HG03378 (cell line): Measurements from ENCODE around the gene TARS3.
"Not testable (repeated sequence)": the region's sequence is repeated elsewhere in the genome, so short reads cannot be mapped to it uniquely, and the experiment has no call there.

Source experiments
- ATAC-seq: cut with Tn5 transposase; IDR thresholded peaks from one replicate; pipeline ENCODE4 v1.9.1; 2021; ENCODE audit warnings: mild to moderate bottlenecking, moderate library complexity; ENCODE audit not compliant: unreplicated experiment

Gene TARS3

DNA sequence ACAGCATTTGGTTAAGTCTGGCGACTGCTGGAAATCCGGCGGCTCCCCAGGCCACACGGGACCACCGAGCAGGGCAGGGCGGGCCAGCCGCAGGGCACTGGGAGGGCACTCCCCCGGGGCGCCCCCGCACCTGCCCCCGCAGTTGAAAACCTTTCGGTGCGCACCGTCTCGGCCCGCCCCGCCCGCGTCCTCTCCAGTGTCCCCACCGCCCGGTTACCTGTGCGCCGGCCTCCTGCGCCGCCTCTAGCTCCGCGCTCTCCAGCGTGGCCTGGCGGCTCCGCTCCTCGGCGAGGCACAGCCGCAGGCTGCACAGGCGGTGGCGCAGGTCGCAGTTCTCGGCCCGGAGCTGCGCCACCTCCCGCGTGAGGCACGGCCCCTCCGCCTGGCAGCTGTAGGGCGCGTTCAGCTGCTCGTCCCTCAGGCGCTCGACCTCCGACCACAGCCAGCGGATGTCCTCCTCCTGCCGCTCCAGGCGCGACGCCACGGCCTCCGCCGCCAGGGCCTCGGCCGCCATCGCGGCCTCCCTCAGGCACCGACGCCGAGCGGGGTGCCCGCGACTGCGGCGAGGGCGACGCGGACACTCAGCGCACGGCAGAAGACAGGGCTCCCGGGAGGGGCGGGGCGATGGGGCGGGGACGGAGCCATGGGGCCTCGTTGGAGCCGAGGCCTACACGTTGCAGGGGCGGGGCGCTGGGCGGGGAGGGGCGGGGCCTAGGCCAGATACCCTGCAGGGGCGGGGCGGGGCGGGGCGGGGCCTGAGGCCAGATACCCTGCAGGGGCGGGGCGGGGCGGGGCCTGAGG, at the start of gene TARS3:
Gene TARS3 (minus strand): TSS at position 600 of the 801 bp plus-strand sequence. CDS start 86 bp downstream, at position 514.
- ATAC-seq: peak; percentile 46

DNA sequence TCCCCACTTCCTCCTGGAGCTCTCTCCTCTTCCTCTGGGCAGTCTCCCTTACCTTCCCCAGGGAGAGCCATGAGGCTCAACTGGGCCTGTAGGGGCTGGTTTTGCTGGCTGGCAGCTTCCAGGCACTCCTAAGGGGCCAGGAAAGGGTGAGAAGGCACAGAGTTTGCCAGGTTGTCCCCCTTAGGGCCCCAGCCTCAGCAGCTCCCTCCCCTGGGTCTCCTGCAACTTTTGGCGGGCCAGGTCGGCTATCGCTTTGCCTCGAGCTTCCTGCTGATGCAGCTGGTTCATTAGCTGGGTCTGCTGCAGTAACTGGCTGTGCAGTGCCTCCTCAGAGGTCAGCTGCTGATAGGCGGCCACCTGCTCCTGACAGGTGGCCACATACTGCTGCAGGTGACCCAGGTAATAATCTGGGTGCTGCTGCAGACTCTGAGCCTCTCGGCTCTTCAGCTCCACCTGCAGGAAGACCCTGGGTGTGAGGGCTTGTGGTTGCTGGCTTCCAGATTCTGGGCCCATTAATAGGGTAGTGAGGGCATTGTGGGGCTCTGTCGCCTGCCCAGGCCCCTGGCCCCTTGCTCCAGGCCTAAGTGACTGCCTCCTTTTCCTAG, 49.3 kb upstream of the TARS3 start:
- ATAC-seq: no peak

DNA sequence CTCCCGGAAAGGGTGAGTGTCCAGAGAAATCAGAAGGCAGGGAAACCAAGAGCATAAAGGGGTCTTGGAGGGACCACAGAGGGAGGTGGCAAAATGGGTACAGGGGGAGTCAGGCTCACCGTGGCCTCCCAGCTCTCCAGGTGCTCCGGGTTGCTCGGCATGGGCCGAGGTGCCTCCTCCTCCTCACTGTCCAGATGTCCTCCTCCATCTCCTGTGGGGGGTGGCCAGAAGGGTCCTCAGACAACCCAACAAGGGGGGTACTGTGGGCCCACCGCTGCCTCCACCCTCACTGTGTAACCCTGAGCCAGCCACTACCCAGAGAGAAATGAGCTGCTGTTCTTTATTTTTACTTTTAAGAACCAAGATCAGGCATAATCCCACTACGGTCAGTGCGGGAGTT, 48.6 kb upstream of the TARS3 start:
- ATAC-seq: no peak

DNA sequence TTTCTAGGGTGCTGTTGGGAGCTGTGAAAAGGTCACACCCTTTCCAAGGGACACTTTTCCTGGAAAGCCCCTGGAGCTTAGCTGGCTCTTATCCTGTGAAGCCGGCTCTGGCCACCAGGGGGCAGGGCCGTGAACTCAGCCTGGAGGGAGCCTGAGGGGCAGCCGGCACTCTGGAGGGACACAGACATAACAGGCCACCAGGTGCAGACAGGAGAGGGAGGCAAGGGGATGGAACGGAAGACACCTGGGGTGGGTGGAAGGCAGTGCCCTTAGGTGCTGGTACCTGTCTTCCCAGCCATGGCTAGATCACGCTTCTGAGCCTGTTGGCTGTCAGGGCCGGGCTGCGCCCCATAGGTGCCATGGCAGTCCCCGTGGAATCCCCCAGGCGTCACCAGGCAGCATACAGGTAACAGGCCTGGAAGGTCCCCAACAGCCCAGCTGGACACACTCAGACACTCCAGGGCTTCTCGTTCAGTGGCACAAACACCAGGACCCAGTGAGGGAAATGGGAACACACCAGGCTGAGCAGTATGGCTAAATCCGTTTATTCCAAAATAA, 42.9 kb upstream of the TARS3 start:
- ATAC-seq: not testable (repeated sequence)

DNA sequence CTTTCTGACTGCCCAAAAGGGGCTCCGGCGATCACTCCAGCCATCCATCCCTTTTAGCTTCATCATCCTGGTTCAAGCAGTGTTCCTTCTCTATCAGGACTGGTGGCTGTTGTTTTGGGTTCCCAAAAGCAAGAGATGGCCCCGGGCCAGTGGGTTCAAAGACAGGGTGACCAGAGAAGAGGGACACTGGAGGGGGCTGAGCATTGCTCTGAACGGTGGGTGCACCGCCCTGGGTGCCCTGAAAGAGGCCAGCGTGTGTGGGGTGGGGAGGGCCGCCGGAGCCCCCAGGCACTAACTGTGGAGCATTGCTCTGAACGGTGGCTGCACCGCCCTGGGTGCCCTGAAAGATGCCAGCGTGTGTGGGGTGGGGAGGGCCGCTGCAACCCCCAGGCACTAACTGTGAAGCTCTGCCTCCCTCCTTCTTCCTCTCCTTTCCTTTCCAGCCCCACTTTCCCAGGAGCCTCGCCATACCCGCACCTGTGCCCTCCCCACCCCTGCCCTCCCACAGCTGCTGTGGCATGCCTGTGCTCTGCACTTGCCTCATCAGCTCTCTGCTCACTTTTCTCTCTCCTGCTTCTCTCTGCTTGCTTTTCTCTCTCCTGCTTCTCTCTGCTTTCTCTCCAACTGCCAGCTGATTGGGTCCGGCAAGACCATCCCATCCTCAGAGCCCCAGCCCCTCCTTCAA, 41.6 kb upstream of the TARS3 start:
- no peak for ATAC-seq

DNA sequence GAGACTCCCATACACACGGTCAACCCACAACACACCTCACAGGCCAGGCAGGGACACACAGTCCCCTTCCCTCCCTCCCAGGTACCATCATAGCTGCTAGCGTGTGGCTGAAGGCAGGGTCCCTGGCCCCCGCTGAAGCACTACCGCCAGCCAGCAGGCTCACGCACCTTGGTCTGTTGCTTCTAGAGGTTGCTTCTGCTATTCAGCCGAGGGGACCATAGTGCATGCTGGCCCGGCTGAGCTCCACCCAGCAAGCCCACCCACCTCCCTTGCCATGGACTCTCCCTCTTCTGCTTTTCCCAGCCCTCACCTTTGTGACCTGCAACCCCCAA, 41.0 kb upstream of the TARS3 start:
- ATAC-seq: not testable (repeated sequence)

DNA sequence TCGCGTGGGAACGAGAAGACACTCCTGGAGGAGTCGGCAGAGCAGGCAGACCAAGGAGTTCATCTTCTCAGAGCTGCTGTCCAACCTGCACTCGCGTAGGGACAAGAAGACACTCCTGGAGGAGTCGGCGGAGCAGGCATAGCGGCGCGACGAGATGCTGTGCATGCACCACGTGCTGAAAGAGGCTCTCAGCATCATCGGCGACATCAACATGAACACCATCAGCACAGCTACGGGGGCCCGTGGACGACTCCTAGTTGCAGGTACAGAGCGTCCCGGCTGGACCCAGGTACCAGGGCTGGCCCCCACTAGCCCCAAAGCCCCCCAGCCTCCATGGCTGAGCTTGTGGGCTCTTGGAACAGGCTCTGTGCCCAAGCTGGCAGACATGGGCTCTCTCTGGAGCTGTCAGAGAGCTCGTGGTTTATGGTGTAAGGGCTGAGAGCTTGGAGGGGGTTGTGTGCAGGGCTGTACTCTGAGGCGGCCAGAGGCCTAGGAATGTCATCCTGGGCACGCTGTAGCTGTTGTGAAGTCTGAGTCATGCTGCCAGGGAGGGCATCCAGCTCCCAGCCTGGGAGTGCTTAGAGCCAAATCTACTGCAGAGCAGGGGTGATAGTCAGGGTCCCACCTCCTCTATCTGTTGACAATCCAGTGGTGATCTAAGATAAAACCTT, 40.5 kb upstream of the TARS3 start:
- ATAC-seq: not testable (repeated sequence)

DNA sequence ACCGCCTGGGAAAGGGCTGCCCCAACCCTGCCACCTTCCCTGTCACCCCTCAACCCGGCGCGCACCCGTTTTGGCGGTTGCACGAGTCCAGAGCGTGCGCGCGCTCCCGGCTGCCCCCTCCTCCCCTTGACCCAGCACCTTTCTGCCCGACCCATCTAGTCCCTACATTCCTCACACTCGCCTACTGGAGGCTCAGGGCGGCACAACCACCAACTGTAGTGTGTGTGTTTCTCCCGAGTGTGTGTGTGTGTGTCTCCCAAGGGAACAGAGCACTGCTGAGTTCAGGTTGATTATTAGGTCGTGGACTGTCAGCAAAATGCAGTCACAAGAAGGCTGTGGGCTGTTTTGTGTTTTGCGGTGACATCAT, 22.4 kb upstream of the TARS3 start:
- ATAC-seq: not testable (repeated sequence)

DNA sequence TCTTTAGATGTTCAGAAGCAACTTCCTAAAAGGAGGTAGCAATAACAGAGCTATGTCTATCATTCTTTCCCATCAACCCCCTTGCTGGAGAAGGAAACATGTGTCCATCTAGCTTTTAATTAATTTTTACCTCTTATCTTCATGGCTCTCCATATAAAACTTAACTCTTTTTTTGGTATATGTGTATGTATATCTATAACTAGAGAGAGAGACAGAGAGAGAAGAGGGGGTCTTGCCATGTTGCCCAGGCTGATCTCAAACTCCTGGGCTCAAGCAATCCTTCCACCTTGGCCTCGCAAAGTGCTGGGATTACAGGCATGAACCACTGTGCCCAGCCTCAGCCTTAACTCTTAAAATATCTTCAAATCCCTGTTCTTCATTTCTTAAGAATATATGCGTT, 10.6 kb upstream of the TARS3 start:
- ATAC-seq: not testable (repeated sequence)

DNA sequence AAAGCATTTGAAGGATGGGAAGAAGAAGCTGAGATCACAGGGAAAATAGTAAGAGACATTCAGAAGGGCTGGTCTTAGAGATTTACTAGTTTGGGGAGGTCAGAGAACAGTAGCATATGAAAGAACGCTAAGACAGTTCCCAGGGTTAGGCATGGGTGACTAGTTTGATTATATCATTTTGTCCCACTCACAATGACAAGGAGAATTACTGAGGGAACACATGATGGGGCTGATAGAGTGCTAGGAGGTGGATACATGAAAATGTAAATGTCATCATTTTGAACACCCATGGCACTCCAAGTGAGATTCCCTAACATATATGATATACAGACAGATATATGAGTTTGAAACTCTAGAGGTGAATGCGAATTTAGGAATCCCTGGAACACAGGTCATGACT, 9.3 kb upstream of the TARS3 start:
- ATAC-seq: no peak

DNA sequence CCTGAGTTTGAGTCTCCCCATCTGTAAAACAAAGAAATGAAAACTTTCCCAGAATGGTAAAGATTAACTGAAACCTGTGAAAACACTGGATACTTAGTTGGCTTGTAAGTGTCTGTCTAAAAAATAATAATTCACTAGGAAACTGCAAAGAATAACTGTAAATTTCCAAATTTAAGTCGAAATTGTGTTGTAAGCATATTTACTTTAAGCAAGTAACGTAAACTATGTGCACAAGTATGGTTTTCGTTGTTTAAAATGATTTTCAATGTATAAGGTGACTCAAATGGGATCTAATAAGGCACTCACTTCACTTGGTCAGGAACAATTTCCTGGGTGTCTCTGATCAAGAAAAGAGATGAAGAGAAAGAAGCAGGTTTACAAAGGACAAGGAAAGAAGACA, 8.5 kb upstream of the TARS3 start:
- ATAC-seq: no peak

DNA sequence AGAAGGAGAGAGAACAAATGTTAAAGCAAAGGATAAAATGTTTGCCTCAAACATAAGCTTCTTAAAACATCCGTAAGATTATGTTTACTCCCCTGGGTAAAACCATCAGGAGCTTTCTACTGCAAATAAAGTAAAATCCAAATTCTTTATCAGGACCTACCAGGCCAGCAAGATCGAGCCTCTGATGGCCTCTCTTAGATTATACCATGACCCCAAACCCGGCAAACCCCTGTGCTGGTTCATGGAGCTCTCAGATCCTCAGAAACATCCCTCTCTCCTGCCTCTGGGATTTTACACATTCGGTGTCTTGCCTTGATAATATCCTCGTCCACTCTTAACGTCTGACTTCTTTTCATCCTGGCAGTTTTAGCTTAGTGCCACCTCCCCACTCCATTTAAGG, 7.5 kb upstream of the TARS3 start:
- no peak for ATAC-seq

DNA sequence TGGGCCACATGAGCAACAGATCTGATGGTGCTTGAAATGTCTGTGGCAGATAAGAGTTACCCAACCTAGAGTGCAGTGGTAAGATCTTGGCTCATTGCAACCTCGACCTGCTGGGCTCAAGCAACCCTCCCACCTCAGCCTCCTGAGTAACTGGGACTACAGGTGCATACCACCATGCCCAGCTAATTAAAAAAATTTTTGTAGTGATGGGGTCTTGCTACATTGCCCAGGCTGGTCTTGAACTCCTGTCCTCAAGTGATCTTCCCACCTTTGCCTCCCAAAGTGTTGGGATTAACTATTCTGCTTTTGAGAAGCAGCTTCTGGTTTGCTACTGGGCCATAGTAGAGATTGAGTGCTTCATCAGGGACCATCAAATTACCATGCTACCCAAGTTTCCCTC, 2.9 kb upstream of the TARS3 start:
- ATAC-seq: no peak

DNA sequence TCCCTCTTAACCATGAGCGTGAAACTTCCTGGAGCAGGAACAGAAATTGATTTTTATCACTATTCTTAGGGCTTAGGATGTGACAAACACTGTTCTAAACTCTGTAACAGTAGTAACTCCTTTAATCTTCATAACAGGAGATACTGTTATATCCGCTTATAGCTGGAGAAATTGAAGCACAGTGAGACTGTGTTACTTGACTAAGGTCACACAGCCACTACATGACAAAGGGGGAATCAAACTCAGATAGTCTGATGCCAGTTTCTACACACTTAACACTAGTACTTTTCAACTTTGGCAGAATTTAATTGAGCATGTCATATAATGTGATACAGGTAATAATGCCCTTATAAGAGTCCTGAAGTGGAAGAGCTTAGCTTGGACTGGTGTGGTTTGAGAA, 800 bp upstream of the TARS3 start:
- ATAC-seq: no peak

DNA sequence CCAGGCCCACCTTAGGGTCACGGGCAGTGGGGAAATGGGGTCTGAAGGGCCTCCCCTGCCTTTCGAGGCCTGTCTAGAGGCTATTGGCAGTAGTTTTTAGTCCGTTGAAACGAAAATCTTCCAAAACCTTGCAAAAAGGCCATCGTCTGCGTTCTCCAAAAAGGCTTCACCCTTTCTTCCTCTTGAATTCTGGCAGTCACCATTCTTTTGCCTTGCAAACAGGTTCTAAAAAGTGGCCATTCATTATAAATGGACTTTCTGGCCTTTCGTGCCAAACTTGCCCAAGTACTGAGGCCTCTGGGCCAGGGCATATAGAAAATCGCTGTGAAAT, 367 bp upstream of the TARS3 start:
- peak; percentile 2 for ATAC-seq

DNA sequence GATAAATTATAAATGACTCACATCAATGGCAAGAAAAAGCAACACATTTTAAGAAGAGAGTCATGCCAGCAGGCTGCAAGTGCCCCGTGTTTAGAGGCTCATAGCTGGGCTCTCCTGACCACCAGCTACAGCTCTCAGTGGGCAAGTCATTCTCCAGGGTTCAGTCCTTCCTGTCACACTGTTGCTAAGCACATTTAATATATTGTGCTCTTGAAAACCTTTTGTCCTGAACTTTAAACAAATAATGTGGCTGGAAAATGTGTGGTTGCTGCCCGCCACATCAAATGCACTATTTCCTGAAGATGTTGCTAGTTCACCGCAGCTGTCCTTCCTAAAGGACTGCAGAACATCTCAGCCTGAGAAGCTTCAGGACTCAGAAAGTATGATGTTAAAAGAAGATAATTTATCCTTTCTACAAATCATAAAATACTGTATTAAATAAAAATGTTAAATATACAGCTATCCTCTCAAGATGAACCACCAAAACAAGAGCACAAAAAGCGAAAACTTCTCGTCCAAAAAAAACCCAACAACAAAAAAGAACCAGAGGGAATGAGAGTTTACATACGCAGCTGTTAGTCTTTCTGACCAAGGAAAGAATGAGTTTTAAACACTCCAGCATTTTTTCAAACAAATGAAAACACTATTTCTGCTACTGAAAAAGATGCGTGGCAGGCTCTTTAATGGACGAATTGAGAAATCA, 951 bp downstream of the TARS3 start:
- peak; percentile 69 for ATAC-seq

DNA sequence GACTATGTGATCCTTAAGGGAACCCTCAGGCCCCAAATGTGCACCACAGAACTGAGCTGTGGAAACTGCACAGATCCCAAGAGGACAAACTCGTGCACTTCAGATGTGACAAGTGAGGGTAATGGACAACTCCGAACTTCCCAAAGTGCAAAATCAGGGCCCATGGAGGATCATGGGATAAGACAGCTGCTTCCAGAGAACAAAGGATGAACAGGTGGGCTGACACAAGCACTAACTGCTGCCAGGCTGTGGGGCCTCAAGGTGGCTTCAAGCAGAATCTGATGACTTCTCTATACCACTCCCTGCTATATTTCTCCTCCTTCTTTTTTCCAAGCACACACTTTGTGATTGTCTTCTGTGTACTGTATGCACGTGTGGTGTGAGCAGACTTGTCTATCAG, 5.4 kb downstream of the TARS3 start:
- ATAC-seq: no peak

DNA sequence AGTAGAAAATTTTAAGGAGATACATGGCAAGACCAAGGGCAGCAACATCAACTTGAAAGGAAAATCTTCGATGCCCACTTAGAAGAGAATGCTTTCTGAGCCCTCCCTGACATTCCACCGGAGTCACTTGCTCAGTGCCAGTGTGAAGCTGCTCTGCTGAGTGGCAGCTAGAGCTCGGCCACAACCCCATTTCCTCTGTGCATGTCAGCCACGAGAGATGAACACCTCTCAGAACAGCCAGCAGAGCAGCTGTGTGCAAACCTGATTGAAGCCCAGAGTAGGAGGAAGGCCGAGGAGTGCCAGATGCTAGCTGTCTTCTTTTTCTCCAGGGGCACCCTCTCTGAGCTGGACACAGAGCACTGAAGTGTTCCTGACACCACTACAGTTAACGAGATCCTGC, 12.2 kb downstream of the TARS3 start:
- no peak for ATAC-seq

DNA sequence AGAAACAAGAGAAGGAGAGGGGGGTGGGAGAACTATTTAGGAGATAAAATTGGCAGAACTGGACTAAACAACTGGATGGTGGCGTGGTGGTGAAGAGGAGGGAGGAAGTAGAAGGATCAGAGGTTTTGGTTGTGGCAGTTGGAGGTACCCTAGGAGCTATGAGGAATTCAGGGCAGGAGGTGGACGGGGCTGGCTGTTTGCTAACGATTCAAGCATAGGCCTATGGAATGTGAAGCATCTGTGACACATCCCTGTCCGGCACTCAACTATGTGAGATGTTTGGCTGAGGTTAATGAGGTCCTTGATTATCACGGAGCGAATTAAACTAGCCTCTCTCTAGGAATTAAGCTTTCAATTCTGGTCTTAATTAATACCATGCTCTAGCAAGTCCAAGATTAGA, 13.5 kb downstream of the TARS3 start:
- ATAC-seq: no peak

DNA sequence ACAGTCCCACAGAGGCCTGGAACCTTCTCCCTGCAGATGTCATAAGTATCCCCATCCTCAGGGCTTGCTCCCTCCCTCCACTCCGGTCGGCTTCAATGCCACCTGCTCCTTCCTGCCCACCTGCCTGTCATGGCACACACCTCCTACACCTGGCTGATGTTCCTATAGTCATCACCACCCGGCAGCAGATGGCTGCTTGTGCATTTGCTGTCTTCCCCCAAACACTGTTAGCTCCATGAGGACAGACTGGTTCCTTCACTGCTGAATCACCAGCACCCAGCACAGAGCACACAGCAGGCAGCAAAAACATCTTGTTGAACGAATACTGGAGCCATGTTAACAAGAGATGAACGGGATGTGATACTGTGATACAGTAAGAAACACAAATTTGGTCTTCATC, 14.8 kb downstream of the TARS3 start:
- no peak for ATAC-seq

DNA sequence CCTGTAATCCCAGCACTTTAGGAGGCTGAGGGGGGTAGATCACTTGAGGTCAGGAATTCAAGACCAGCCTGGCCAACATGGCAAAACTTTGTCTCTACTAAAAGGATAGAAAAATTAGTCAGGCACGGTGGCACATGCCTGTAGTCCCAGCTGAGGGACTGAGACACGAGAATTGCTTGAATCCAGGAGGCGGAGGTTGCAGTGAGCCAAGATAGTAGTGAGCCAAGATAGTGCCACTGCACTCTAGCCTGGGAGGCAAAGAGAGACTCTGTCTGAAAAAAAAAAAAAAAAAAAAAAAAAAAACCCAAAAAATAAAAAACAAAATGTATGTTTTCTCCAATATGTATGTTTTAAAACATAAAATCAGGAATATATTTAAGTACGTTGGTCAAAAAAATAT, 16.3 kb downstream of the TARS3 start:
- no peak for ATAC-seq
